GM19035 (cell line): ENCODE measurements around the gene FHL2.
"Not testable (repeated sequence)": the region's sequence is repeated elsewhere in the genome, so short reads cannot be mapped to it uniquely, and the experiment has no call there.

Experiments
- ATAC-seq: cut with Tn5 transposase; IDR thresholded peaks from one replicate; pipeline ENCODE4 v1.9.1; 2021; ENCODE audit not compliant: unreplicated experiment

FHL2 gene

DNA sequence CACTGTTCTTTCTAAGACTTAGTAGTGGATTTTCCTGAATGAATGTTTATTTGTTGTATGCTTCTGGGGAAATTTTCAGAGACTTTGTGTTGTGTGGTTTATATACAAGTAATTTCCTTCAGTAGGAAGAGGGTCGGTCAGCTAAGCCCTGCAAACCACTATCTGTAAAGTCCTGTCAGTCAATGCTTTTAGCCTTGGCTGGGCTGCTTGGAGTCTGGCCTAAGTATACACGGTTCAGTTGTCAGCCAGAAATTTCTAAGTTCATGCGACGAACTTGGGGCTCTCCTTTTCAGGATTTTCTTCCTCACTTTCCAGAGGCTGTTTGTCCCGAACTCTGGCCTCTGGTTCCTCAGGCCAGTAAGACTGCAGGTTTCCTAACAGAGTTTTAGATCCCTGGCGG, 40.3 kb downstream of the FHL2 start:
- no peak for ATAC-seq

DNA sequence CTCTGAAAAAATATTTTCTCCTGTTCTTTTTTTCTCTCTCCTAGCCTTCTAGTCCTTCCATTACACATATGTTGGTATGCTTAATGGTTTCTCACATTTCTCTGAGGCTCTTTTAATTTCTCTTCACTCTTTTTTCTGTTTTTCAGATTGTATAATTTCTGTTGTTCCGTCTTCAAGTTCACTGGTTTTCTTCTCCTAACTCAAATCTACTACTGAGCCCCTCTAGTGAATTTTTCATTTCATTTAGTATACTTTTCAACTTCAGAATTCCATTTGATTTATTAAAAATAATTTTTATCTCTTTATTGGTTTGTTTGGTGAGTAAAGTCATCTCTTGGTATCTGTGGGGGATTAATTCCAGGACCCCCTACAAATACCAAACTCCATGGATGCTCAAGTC, 41.7 kb downstream of the FHL2 start:
- no peak for ATAC-seq

DNA sequence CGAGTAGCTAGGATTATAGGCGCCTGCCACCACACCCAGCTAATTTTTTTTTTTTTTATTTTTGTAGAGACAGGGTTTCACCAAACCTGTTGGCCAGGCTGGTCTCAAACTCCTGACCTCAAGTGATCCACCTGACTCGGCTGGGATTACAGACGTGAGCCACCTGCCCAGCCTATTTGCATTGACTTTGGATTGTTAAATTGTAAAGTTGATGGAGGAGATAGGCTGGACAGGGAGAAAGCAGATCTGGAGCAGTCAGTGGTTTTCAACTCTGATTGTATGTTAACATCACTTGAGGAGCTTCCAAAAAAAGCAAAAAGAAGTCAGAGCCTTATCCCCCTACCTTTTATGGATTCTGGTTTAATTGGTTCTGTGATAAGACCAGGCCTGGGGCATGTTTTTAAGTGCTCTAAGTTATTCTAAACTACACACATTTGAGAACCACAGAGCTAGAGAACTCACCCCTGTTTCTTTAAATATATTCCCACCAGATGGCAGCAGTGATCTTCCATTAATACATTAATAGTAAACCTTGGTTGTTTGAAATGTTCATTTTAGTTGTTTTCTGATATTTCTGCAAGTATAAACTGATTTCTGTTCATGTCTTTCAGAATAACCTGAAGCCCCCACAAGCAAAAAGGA, 54.0 kb downstream of the FHL2 start:
- ATAC-seq = no peak

DNA sequence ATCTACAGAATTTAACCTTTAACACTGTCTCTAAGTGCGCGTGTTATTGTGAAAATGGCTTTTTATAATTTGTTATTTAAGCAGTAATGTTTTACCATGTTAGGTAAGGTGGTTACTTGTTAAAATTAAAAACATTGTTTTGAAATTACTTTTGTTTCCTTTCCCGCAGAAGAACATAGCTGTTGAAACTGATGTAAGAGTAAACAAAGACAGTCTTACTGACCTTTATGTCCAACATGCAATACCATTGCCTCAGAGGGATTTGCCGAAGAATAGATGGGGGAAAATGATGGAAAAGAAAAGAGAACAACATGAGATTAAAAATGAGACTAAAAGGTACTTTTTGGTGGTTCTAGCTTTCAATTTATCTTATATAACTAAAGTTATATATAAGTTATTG, 59.4 kb downstream of the FHL2 start:
- ATAC-seq = no peak

DNA sequence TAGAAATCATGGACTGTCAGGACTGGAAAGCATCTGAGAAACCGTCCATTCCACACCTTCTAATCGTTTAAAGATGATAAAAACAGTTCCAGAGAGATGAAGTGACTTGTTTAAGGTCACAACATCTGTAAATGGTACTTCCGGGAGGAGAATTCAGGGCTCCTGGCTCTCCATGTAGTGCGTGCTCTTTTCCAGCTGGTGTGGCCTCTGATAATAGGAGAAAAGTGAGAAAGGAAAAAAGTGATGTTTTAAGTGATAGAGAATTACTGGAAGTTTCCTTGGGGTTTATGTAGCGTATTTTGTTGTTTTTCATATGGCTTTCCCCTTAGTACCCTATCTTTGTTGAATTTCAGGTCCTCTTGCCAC, 60.8 kb downstream of the FHL2 start:
- peak; percentile 26 for ATAC-seq

DNA sequence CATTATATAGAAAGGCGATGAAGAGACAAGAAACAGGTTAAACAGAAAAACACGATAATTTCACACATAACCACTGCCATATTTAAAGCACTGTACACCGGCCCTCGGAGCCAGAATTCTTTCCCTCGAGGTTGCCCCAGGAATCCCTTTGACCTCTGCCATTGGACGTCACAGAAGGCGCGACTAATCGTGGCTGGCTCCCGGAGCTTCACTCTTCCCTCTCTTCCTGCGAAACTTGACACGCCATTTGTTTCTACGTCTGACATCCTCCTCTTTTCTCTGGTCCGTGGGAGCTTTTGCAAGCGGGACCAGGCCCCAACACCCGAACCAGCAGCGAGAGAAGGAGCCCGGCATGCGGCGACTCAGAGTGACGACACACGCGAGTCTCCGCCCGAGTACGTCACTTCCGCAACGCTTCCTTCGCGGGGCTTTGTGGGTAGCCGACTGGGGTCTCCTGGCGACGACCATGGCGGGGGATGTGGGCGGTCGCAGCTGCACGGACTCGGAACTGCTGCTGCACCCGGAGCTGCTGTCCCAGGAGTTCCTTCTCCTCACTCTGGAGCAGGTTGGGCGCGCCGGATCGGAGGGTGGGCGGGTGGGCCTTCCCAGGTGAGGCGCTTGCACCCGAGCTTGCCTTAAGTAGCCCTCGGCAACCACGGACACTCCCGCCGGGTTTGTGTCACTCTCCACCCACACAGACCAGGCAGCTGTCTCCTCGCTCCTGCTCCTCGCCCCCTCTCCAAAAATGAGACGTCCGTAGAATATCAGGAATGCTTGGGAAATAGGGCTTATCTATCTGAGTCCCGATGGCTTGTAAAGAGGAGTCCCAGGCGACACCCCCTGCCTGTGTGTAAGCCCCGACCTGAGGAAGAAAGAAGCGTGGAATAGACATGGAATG, 61.5 kb downstream of the FHL2 start, which contains the start of gene C2orf49:
Gene C2orf49, plus strand, starts transcription at position 419 of the 898 bp plus-strand sequence. Its CDS starts 48 bp downstream, at position 467.
- ATAC-seq = peak; percentile 96

DNA sequence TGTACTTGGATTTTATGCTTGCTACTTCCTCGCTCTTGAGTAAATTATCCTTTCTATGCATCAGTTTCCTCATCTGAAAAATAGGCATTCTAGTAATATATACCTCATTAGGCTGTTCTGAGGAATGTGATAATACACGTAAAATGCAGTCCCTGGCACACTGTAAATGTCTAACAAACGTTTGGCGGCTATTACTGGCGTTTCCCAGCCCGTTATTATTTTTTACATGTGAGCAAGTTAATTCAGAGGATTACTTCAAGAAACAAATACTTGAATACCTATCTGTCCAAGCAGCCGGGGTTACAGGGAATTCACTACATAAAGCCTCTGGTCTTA, 62.1 kb downstream of the FHL2 start:
- no peak for ATAC-seq

DNA sequence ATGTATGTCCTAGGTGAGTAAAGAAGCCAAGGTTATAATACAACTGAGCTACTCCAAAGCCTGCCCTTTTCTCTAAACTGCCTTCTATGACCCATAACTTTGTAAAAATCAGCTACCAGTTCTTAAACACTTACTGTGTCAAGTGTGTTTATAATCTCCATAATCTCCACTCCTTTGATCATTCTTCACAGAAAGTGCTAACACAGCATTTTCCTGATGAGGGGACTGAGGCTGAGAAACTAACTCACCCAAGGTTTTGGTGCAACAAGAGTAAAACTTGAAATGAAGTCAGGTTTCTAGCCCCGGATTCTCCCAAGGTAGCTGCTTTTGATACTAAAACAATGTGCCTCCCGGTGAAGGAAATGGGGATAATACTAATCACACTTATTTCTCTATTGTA, 63.4 kb downstream of the FHL2 start:
- ATAC-seq = no peak

DNA sequence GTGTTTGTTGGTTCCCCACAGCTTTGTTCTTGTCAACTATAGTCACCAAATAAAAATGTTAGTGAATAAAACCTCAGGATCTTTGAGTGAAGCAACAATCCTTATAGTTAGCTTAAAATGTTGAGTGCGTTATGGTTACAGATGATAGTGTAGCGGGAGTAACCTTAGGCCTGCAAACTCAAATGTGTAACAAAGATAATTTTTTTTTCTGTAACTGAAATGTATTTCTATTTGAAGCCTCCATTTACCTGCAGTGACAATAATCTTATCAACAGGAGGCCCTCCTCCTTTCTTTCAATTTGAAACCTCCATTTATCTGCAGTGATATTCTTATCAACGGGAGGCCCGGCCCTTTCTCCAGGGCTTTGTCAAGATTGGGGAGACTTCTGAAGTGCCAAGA, 64.6 kb downstream of the FHL2 start:
- no peak for ATAC-seq

DNA sequence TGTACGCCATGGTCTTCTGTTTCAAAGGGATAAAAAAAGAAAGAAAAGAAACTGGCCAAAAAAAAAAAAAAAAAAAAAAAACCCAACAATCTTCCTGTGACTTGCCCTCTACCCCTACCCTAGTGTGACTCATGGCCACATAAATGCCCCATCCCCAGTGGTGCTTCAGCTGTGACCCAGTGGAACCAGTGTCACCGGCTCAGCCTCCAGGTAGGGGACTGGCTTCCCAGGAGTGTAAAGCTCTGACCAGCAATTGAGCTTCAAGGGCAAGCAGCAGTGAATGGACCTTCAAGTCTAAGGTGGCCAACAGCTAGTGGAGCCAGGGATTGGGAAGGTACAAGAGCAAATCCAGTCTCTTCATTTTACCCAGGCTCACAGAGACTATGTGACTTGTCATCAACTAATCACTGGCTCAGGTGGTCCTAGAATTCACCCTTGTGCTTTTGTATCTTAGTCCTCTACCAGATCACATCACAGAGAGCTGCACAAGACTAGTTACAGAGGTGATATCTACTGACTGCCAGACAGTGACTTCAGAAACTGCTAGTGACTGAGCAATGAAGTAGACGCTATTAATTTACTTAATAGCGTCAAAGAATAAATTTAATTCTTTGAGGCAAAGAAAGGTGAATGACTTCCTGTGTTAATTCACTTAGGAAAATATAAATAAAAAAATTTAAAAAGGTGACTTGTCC, 68.0 kb downstream of the FHL2 start:
- no peak for ATAC-seq

DNA sequence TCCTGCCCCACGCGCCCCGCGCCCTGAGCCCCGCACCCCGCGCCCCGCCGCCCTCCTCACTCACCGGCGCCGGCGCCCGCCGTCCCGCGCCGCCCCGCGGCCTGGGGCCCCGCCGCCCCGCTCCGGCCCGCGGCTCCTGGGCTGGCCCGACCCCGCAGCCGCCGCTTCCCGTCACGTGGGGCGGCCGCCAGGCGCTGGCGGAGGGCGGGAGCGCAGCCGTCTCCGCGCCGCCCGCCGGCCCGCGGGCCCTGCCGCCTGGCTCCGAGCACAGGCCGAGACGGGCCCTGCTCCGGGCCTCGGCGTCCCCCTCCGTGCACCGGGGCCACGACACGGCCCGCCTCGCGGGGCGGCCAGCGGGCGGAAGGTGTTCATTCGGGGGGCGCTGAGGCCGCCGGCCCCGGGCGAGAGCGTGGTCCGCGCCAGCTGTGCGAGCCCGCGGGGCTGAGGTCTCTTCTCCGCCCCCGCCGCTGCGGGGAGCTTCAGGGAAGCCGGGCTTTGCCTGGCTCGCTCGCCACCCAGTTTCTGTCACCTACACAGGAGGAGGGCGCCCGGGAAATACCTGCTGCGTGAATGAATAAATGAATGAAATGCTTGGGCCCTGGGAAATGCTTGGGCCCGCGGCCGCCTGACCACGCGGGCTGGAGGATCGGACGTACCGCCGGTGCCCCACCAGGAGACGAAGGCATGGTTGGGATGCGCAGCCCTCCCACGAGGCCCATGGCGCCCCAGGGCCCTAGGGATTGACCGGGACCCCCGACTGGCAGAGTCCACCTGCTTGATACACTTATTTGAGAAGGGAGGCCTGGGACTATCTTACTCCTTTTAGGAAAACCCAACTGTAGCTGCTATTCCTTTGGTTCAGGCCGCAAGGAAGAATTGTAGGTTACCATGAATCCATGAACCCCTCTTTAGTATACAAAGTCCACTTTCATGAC, 69.0 kb downstream of the FHL2 start, which contains the start of gene TGFBRAP1:
Gene TGFBRAP1, minus strand, starts transcription at position 175 of the 935 bp plus-strand sequence. CDS start 21,434 bp downstream, outside the sequence.
- peak; percentile 77 for ATAC-seq

DNA sequence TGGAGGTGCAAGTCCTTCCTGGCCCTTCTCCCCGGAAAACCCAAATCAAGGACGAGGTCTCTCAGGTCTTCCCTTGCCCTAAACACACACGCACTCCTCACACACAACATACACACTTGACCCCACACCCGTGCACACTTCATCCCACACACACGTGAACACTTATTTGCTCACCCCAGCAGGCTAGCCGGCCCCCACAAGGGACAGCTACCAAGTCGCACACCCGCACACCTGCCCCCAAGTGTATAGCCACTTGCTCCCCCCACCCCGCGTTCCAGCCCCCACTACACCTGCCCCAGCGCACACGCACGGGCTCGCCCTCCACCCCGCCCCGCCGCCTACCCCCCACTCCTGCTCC, 69.7 kb downstream of the FHL2 start:
- ATAC-seq = no peak

DNA sequence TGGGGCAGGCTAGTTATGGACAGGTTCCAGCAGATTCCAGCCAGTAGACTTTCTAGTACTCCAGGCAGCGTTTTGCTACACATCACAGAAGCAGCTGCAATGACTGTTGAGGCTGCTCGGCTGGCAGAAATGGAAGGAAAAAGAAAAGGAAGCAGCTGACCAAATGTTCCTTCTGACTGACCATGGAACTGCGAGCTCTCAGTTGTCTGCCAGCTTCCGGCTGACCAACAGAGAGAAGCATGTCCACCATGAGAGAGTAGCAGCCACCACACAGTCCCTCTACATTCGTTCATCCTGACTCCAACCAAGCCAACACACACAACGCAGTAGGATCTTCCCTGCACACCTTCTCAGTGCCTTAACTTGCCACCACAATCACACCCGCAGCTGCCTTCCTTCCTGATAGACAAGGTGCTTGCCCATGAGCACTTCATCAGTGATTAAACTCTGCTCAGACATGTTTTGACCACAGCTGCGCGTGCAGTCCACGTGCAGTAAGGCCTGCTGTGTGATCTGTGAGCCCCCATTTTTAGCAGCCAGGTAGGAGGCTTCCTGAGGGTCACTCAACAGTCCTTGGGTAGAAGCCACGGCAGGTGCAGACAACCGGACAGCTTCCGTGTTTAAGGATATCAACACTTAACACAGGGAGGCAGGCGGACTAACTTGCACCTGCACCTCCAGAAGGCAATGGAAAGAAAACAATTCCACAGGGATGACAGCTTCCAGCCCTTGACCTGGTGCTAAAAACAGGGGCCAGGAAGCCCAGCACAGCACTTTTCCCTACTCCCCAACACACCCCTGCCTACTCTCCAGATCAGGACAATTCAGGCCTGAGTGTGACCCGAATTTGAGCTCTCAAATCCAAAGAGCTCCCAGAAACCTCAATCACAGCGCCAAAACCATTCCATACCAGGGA, 70.3 kb downstream of the FHL2 start:
- ATAC-seq = no peak

DNA sequence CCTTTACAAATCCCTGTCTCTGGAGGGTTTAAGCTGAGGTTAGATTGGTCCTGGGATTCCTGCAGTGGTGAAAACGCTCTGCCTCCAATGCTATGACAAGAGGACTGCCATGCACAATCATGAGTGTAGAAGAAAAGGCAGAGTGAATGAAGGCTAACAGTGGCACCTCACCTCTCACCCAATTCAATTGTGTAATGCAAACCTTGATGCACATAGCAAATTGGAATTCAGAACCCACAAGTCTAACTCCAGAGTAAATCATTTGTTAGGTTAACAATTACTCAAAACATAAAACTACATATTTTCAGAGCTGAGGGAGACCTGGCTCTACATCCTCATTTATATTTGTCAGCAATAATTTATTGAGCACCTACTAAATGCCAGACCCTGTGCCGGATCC, 71.2 kb downstream of the FHL2 start:
- ATAC-seq = no peak

DNA sequence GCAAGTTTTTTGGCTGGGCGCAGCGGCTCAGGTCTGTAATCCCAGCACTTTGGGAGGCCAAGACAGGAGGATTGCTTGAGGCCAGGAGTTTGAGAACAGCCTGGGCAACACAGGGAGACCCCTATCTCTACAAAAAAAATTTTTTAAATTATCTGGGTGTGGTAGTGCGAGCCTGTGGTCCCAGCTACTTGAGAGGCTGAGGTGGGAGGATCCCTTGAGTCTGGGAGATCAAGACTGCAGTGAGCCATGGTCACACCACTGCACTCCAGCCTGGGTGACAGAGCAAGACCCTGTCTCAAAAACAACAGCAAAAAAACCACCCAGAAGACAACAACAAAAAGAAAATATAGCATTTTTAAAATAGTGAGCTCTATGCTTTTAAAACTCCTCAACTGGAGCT, 71.6 kb downstream of the FHL2 start:
- ATAC-seq = not testable (repeated sequence)

DNA sequence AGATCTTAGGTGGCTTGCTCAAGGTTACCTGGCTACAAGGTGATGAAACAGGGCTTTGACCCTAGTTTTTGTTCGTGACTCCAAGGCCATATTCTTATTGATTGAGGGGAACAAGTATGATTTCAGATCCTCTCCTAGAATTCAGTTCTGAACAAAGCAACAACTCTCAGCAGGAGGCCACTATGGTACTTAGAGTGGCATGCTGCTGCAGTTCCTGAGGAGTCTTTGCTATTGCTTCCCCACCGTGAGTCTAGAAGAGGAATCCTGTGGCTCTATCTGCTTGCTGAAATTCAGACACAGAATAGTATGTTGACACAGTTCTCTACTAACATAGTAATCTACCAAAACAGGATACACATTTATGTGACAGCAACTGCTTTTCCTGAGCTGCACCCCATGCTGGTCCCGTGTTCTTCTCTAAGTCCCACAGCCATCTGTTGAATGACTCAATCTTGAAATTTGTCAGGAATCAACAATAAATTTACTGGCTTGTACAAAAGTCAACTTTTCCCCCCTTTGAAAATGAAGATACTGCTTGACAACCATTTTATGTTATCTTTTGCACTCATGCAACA, 73.4 kb downstream of the FHL2 start:
- no peak for ATAC-seq

DNA sequence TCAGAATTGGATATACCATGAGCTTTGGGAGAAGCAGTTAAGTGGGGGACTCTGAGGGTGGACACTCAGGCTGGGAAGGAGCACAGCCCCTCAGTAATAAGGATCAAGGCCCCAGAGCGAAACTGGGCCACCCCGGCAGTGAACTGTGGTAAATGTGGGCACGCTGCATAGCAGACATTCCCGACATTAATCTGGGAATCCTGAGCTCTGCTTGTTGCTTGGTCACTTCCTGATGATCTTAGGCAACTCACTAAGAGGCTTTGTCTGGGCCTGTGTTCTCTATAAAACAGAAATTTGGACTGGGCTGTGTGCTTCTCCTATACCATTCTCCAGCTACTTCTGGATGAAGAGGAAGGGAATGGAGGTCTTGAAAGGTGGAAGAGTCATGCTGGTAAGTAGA, 74.1 kb downstream of the FHL2 start:
- ATAC-seq = no peak

DNA sequence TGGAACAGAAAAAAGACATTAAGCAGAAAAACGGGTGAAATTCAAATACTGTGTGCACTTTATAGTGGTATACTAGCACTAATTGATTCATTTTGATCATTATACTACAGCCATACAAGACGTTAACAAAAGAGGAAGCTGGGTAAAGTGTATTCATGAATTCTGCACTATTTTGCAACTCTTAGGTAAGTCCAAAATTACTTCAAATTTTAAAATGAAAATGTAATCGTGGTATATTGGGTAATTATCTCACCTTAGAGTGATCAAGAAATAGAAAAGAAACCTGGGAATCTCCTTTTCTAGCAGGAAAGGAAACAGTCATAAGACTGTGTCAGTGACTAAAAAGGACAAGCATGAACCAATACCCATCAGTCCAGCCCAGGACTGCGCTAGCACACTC, 74.8 kb downstream of the FHL2 start:
- no peak for ATAC-seq

DNA sequence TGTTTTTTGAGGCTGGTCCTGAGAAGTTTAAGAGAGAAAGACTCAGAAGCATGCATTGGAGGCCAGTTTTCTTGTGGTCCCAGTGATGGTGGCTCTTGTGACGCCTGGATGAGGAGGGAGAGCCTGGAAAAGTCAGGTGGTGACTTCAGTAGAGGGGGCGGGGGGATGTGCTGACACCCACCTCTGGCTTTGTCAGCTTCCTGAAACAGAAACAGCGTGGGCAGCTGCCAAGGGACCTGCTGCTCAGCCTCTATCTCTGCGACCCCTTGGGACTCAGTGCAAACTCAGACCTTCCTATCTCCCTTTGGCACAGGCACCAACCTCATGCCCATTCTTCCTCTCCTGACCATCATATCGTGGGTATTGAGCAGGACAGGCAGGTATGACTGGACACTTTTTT, 75.7 kb downstream of the FHL2 start:
- no peak for ATAC-seq
